Measurements from ENCODE around the gene CHAF1A.

CHAF1A gene, protein sequence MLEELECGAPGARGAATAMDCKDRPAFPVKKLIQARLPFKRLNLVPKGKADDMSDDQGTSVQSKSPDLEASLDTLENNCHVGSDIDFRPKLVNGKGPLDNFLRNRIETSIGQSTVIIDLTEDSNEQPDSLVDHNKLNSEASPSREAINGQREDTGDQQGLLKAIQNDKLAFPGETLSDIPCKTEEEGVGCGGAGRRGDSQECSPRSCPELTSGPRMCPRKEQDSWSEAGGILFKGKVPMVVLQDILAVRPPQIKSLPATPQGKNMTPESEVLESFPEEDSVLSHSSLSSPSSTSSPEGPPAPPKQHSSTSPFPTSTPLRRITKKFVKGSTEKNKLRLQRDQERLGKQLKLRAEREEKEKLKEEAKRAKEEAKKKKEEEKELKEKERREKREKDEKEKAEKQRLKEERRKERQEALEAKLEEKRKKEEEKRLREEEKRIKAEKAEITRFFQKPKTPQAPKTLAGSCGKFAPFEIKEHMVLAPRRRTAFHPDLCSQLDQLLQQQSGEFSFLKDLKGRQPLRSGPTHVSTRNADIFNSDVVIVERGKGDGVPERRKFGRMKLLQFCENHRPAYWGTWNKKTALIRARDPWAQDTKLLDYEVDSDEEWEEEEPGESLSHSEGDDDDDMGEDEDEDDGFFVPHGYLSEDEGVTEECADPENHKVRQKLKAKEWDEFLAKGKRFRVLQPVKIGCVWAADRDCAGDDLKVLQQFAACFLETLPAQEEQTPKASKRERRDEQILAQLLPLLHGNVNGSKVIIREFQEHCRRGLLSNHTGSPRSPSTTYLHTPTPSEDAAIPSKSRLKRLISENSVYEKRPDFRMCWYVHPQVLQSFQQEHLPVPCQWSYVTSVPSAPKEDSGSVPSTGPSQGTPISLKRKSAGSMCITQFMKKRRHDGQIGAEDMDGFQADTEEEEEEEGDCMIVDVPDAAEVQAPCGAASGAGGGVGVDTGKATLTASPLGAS

DNA sequence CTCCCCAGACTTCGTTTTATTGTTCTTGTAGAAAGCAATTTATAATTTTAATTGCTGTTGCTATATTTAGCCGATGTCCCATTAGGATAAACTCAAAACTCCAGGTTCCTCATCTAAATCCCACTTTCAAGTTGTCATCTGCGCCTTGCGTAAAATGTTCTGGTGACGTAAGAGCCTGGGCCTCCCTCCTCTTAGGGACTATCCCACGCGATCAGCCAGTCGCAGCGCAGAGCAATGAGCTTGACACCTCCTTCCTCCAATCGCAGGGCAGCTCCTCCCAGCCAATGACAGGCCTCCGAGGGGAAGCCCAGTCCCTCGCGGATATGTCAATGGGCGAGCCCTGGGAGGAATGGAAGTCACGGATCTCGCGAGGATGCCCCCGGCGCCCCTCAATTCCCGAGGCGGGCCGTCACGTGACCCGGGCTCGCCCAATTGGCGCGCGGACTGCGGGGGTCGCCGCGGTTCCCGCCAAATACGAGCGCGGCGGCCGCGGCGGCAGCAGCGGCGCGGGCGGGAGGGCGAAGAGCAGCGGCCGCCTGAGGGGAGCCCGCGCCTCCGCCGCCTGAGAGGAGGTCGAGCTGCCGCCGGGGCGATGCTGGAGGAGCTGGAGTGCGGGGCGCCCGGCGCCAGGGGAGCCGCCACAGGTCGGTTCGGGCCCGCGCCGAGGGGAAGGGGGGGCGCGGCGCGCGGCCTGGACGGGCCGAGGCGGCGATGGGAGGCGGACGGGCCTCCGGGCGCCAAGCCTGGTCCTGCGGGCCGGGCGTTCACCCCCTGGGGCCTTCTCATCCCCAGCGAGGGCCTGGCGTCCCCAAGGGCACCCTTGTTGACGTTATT, at the start of gene CHAF1A:
Gene CHAF1A (plus strand): TSS at position 470 of the 834 bp plus-strand sequence. CDS start 123 bp downstream, at position 593.
- FAIRE-seq (no peak), DNase-seq (ENCODE audit: low spot score) (peak; percentile 98)

DNA sequence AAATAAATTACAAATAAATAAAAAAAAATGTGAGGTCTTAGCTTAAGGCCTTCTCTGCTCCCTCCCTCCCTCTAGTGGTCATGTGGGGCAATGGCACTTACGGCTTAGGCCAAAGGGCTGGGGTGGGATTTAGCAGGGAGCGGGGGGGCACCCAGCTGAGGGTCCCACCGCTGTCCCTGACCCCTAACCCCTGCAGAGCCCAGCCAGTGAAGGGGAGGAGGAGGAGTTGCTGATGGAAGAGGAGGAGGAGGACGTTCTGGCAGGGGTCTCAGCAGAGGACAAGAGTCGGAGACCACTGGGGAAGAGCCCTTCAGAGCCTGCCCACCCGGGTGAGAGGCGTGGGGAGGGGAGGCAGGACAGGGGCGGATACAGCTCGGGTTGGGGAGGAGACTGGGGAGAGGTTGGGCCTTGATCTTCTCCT, 49.7 kb upstream of the CHAF1A start:
- no peak for FAIRE-seq
- peak; percentile 44 for DNase-seq (ENCODE audit: low spot score)

DNA sequence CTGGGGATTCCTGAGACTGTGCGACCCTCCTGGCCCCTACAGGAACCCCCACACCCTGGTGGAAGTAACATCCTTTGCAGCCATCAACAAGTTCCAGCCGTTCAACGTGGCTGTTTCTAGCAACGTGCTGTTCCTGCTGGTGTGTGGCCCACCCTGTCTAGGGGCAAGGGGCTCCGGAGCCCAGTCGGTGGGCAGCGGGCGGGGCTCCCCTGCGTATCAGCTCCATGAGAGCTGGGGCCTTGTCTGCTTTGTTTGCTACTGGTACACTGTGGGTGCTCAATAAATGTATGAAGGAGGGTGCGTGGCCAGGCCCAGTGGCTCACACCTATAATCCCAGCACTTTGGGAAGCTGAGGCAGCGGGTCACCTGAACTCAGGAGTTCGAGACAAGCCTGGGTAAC, 48.2 kb upstream of the CHAF1A start:
- FAIRE-seq (no peak), DNase-seq (ENCODE audit: low spot score) (no peak)

DNA sequence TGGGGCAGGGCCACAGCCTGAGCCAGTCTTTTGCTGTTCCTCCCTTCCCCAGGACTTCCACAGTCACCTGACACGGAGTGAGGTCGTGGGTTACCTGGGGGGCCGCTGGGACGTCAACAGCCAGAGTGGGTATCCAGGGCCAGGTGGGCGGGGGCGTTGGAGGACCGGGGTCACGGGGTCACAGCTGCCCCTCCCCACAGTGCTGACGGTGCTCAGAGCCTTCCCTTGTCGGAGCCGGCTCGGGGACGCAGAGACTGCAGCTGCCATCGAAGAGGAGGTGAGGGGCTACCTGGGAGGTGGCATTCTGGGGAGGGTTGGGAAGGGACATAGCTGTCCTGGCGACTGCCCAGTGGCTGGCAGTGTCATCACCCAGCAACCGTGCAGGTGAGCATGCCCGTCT, 47.5 kb upstream of the CHAF1A start:
- DNase-seq (ENCODE audit: low spot score) = no peak
- FAIRE-seq = no peak

DNA sequence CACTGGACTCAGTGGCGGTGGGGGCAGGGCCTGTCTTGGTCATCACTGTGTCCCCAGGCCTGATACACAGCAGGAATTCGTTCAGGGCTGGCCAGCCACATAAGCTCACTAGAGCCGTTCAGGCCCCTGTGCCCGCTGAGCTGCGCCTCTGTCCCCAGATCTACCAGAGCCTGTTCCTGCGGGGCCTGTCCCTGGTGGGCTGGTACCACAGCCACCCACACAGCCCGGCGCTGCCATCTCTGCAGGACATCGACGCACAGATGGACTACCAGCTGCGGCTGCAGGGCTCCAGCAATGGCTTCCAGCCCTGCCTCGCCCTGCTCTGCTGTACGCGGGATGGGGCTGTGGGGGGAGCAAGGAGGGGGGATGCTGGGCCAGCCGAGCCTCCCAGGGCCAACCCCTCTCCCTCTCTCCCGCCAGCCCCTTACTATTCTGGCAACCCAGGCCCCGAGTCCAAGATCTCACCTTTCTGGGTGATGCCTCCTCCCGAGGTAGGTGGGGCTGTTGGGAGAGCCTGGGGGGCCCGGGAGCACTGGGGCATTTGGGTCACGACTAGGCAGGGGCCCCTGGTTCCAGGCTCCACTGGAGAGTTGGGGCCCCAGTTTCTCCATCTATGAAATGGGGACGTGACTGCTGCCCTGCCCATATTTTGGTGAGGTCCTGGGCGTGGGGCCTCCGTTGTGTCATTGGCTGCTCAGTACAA, 45.2 kb upstream of the CHAF1A start:
- FAIRE-seq (no peak), DNase-seq (ENCODE audit: low spot score) (no peak)

DNA sequence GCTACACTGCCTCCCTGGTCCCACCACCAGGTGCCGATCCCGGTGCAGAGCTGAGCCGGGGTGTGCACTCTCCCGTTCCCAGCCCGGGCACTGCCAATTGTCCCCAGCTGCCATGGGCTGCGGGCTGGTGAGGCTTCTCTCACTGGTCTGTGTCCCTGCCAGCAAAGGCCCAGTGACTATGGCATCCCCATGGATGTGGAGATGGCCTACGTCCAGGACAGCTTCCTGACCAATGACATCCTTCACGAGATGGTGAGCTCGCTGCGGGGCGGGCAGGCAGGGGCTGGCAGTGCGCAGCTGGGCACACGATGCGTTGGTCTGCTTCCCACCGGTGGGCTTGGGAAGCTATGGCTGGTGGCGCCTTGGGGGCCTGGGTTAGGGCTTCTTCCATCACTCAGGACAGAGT, 44.5 kb upstream of the CHAF1A start:
- DNase-seq (ENCODE audit: low spot score) (no peak), FAIRE-seq (no peak)

DNA sequence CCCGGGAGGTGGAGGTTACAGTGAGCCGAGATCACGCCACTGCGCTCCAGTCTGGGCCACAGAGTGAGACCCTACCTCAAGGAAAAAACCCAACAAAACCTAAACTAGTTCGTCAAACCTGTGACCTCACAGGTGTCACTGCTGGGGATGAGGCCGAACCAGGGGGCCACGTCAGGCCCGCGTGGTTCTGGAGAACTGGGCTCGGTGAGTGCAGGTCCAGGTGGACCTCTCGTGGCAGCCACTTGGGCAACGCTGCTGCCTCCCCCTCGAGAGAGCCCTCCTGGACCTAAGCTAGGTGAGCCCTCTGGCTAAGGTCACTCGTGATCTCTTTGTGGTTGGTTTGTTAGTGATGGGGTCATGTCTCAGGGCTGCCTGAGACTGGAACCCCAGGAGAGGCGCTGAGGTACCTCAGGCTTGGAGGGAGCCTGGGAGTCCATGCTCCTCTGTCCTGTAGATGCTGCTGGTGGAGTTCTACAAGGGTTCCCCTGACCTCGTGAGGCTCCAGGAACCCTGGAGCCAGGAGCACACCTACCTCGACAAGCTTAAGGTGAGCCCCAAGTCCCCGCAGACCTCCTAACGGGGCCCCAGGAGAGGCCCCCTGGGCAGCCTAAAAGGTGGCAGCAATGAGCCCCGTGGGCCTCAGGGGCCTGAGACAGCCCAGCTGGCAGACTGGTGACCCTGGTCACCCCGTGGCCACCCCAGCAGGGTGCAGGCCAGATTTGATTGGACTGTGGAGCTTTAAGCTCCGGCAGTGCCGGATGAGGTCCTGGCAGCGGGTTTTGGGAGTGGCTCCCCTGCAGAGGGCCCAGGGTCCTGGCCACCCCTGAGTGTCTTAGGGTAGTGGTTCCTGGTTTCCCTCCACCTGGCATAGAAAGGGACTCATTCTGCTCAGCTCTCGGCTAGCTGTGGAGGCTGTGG, 43.5 kb upstream of the CHAF1A start:
- FAIRE-seq = no peak
- no peak for DNase-seq (ENCODE audit: low spot score)

DNA sequence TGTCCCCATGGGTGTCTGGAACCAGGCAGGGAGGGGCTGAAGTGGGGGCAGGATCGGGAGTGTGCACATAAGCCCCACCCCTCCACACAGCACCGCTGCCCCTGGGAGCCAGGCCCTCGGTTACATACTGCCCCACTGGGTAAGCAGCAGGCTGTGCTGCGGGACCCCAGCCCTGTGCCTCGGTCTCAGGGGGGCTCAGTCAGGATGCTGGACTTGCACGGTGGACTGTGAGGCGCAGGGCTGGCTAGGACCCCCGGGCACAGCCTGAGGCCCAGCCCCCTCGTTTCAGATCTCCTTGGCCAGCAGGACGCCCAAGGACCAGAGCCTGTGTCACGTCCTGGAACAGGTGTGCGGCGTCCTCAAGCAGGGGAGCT, 42.8 kb upstream of the CHAF1A start:
- DNase-seq (ENCODE audit: low spot score) (no peak), FAIRE-seq (no peak)

DNA sequence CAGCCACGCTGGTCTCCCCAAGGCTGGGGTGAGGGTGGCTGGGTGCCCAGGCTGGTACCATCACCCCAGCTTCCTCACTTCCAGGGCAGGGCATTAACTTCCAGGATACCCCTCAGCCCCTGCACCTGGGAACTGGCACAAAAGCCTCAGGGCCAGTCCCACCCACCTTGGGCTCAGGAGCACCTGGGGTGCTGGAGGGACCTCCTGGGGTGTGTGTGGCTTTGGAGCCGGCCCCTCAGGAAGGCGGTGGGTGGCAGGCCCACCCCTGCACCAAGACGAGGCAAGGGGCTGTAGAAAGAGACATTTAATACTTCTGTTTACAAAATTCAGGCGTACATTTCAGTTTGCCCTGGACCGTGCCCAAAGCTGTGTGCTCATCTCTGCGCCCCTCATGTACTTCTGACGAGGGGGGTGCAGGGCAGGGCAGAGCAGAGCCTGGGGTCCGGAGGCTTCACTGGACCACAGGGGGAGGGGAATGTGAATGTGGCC, 42.3 kb upstream of the CHAF1A start:
- DNase-seq (ENCODE audit: low spot score) (no peak), FAIRE-seq (no peak)

DNA sequence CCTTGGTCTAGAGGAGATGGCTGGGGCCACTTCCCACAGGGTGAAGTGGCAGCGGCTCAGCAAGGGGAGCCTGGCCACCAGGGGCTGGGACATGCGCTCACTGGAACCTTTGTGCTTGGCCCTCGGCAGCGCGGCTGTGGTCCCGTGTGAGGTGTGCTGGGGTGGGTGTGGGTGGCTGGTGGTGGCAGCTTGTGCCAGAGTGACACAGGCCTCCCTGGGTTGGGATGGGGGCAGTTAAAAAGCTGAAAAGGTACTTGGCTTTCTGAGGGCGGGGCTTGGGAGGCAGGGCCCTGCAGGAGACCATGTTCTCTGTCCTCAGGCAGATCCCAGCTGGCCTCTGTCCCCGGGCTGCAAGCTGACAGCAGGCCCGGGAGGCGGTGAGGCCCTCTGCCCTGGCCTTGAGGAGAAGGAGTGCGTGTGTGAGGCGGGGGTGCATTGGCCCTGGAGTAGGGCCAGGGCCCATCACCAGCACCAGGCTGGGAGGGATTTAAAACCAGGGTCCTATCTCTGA, 41.7 kb upstream of the CHAF1A start:
- no peak for DNase-seq (ENCODE audit: low spot score)
- no peak for FAIRE-seq

DNA sequence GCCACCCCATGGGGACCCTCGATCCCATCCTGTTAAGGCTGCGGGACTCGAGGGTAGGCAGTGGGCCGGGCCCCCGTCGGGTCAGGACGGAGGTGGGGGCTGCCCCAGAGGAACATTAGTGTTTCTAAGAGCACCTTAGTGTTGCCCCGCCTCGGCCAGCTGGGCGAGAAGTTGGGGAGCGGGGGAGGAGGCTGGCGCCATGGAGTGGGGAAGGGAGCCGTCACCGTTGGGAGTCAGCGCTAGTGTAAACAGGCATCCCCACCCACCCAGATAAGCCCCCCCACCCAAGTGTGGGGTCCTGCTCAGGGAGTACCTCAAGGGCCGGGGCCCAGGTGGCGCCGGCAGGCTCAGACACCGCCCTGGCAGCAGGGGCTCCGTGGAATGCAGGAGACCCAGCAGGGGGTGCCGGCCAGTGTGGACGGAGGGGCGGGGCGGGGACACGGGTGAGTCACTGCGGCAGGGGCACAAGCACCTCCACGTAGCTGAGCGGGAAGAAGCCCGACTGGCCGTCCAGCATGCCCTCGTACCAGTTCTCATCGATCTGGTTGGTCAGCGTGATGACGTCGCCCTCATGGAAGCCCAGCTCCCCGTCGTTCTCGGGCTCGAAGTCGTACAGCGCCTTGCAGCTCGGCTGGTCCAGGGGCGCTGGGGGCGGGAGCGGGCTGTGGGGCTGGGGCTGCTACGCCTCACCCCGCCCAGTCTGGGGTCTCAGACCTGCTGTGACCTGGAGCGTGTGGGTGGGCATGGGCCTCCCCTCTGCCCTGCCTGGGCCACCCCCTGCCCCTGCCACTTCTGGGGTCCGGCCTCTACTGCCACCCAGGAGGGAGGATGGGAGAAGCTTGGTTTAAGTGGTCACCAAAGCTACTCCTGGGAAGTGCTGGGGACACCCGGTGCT, 41.0 kb upstream of the CHAF1A start:
- DNase-seq (ENCODE audit: low spot score) = no peak
- no peak for FAIRE-seq

DNA sequence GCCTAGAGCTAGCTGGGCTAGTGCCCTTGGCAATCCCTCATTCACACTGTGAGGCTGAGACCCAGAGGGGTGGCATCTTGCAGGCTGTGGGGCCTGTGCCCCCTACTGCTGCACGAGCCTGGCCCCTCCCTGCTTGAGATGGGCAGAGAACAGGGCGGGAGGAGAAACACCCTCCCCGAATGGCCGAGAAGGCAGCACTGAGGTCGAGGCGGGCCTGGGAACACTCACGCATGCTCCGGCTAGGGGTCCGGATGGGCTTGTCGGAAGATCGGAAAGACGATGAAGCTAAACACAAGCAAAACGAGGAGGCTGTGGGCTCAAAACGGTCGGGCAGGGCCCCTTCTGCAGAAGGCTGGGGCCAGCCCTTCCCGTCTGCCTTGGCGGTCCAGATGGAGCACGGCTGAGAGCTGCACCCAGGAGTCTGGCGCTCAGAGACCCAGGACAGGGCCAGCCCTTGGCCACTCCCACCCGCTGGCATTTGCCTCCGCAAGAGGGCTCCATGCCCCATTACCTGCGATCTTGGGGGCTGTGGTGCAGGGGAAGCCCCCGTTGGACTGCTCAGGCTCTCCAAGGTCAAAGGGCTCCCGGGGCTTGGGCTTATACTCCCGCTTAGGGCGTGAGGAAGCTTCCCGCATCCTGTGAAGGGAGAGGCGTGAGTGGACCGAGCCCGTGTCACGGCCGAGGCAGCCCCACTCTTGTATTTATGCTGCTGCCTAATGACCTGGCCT, 40.2 kb upstream of the CHAF1A start:
- DNase-seq (ENCODE audit: low spot score) (no peak), FAIRE-seq (no peak)

DNA sequence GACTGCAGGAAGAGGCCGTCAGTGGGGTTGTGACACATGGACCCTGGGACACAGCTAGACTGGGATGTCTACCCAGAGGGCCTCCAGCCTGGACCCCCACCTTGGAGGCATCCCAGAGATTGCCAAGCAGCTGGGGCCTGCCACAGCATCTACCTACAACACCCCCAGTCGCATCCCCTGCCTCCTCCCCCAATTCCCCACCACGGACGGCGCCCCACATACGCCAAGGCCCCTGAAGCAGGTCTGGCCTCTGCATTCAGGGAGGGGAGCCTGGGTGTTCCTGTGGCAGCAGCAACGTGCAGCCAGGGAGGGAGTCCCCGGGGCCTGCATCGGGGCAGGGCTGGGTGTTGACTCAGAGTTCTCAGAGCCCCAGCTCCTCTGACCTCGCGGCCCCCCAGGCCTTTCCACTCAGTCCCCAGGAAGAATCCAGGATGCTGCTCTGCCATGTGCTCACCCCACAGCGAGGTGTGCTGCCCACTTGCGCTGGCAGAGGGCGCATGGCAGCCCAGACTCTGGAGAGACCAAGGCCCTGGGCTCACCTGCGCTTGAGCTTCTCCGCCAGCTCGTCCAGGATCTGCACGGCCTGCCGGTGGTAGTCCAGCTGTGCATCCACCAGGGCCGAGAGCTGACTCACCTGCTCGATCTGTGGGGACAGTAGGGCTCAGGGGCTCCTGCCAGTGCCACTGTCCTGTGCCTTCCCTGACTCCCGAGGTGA, 39.5 kb upstream of the CHAF1A start:
- FAIRE-seq (no peak), DNase-seq (ENCODE audit: low spot score) (no peak)

DNA sequence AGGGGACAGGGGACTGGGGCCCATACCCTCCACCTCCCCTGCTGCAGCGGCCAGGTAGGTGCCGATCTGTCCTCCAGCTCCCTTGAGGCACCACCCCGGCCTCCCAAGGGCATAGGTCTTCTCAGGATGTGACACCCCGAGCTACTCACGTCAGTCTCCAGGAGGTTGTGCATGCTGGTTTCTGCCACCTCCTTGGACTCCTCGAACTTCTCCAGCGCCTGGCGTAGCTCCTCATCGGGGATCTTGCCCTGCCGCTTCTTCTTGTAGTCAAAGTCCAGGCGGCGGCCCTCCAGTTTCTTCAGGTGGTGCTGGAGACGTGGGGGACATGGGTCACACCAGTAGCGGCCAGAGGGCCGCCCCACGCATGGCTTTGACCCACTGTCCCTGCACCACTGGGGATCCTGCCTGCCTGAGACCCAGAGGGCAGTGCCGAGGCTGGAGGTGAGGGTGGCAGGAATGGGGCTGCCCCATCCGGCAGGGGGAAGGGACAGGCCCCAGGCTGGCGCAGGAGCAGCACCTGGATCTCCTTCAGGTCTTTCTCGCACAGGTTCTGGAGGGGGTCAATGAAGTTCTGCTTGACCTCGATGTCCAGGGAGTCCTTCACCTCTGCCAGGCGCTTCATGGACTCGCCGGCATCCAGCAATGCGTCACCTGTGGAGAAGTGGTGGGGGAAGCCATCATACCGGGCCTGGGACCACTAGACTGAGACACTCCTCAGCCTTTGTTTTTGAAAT, 38.7 kb upstream of the CHAF1A start:
- FAIRE-seq = no peak
- DNase-seq (ENCODE audit: low spot score) = no peak

DNA sequence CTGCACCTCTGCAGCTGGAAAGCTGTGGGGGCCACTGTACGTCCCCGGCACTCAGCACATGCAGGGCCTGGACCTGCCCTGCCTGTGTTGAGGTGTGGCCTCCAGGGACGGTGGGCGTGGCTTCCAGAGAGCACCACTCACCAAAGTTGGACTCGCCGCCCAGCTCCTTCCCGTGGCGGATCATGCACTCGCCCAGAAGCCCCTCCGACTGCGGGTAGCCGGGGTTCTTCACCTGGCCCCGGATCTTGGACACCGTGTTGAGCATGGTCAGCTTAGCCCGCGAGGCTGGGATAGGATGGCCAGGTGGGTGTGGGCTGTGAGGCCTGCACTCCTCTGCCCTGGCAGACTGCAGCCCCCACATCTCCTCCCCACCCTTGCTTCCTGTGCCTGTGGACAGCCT, 37.1 kb upstream of the CHAF1A start:
- no peak for DNase-seq (ENCODE audit: low spot score)
- no peak for FAIRE-seq
